ENCODE results near the gene MAP3K21. TPM values are rescaled to one million over a fixed set of nuclear protein-coding genes. Genes with fewer than 3 reads are reported as not detected.

Gene MAP3K21
- polyA plus RNA-seq, 4 donors = 20.7 to 35.8 (median 30.2) TPM

GRCh38 chr1:233323718-233324117 is 3.8 kb upstream of the MAP3K21 start:
- no peak for DNase-seq (ENCODE audit: low read depth in 4 of 4, low spot score in 3 of 4)

GRCh38 chr1:233326319-233326718 is 1.2 kb upstream of the MAP3K21 start:
- no peak for DNase-seq (ENCODE audit: low read depth in 4 of 4, low spot score in 3 of 4)

GRCh38 chr1:233326811-233327650 is 493 bp upstream of the MAP3K21 start:
- DNase-seq (ENCODE audit: low read depth in 4 of 4, low spot score in 3 of 4) = peak; percentile 44 to 79 (median 74)

GRCh38 chr1:233328142-233328921 is 808 bp downstream of the MAP3K21 start:
- peak in 1 of 4 donors; percentile 25 for DNase-seq (ENCODE audit: low read depth in 4 of 4, low spot score in 3 of 4)

GRCh38 chr1:233331676-233332519 is 4.4 kb downstream of the MAP3K21 start:
- DNase-seq (ENCODE audit: low read depth in 4 of 4, low spot score in 3 of 4) = no peak

- no peak for DNase-seq (ENCODE audit: low read depth in 4 of 4, low spot score in 3 of 4)
These were observed 5.6 kb downstream of the MAP3K21 start for GRCh38 chr1:233333086-233333485.

- DNase-seq (ENCODE audit: low read depth in 4 of 4, low spot score in 3 of 4) = no peak
These were observed 6.6 kb downstream of the MAP3K21 start for GRCh38 chr1:233334092-233334491.

- DNase-seq (ENCODE audit: low read depth in 4 of 4, low spot score in 3 of 4) = no peak
These were observed 9.3 kb downstream of the MAP3K21 start for GRCh38 chr1:233336554-233337456.

GRCh38 chr1:233337505-233337904 is 10.0 kb downstream of the MAP3K21 start:
- no peak for DNase-seq (ENCODE audit: low read depth in 4 of 4, low spot score in 3 of 4)

GRCh38 chr1:233338102-233338501 is 10.6 kb downstream of the MAP3K21 start:
- DNase-seq (ENCODE audit: low read depth in 4 of 4, low spot score in 3 of 4) = no peak

- no peak for DNase-seq (ENCODE audit: low read depth in 4 of 4, low spot score in 3 of 4)
These were observed 12.6 kb downstream of the MAP3K21 start for GRCh38 chr1:233340031-233340555.

GRCh38 chr1:233340966-233341516 is 13.5 kb downstream of the MAP3K21 start:
- DNase-seq (ENCODE audit: low read depth in 4 of 4, low spot score in 3 of 4) = no peak

- DNase-seq (ENCODE audit: low read depth in 4 of 4, low spot score in 3 of 4) = no peak
These were observed 14.6 kb downstream of the MAP3K21 start for GRCh38 chr1:233342086-233342485.

- no peak for DNase-seq (ENCODE audit: low read depth in 4 of 4, low spot score in 3 of 4)
These were observed 15.7 kb downstream of the MAP3K21 start for GRCh38 chr1:233343262-233343661.

- no peak for DNase-seq (ENCODE audit: low read depth in 4 of 4, low spot score in 3 of 4)
These were observed 19.8 kb downstream of the MAP3K21 start for GRCh38 chr1:233347338-233347737.

GRCh38 chr1:233349137-233349536 is 21.6 kb downstream of the MAP3K21 start:
- no peak for DNase-seq (ENCODE audit: low read depth in 4 of 4, low spot score in 3 of 4)

GRCh38 chr1:233354983-233355382 is 27.5 kb downstream of the MAP3K21 start:
- no peak for DNase-seq (ENCODE audit: low read depth in 4 of 4, low spot score in 3 of 4)

- DNase-seq (ENCODE audit: low read depth in 4 of 4, low spot score in 3 of 4) = no peak
These were observed 28.5 kb downstream of the MAP3K21 start for GRCh38 chr1:233355841-233356704.

- no peak for DNase-seq (ENCODE audit: low read depth in 4 of 4, low spot score in 3 of 4)
These were observed 29.1 kb downstream of the MAP3K21 start for GRCh38 chr1:233356705-233356987.
